Measurements from ENCODE around the gene DYSF.

The DYSF gene

DNA sequence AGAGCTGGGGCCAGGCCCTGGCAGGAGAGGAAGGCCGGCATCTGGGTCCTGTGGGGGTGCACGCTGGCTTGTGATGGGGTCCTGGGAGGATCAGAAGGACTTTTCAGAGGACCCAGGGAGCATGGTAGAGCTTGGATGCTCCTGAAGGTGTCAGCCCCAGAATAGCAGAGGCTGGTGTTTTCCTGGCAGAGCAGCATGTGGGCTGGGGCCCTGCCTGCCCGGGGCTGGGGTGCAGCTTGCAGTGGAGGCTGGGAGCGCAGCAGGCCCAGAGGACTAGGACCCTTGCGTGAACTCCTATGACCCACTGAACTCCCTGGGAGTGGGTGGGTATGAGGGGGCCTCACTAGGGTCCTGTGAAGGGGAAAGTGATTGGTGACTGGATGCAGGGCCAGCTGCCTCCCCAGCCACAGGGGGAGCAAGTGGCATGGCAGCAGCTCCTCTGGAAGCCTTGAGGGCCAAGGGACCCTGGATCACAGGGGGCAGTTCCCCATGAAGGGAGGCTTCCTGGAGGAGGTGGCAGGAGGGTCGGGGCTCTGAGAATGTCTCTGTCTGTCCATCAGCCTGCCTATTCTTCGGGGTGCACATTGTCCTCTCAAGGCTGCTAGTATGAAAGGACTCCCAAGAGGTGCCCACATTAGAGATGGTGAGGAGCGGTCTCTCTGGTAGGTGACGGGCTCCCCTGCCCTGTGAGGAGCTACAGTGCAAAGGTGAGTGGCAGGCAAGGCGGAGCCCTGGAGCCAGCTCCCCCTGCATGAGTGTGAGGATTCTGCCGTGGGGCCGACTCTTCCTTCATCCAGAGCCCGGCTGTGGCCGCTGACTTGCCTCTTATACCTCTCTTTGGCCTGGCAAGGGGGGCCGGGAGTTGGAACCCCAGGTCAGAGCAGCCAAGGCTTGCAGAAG is 249.0 kb downstream of the DYSF start:
- DNase-seq (ENCODE audit: low spot score): no peak
- in situ Hi-C loops (cut with MboI; ENCODE audit: low pct_unique_long_range_greater_than_20kb, low sequenced_read_pairs, unreplicated experiment): no loop called here
- TF ChIP-seq CTCF (IDR thresholded peaks at IDR 0.05; ENCODE audit: extremely low read depth, insufficient read depth, missing control alignments): no peak

DNA sequence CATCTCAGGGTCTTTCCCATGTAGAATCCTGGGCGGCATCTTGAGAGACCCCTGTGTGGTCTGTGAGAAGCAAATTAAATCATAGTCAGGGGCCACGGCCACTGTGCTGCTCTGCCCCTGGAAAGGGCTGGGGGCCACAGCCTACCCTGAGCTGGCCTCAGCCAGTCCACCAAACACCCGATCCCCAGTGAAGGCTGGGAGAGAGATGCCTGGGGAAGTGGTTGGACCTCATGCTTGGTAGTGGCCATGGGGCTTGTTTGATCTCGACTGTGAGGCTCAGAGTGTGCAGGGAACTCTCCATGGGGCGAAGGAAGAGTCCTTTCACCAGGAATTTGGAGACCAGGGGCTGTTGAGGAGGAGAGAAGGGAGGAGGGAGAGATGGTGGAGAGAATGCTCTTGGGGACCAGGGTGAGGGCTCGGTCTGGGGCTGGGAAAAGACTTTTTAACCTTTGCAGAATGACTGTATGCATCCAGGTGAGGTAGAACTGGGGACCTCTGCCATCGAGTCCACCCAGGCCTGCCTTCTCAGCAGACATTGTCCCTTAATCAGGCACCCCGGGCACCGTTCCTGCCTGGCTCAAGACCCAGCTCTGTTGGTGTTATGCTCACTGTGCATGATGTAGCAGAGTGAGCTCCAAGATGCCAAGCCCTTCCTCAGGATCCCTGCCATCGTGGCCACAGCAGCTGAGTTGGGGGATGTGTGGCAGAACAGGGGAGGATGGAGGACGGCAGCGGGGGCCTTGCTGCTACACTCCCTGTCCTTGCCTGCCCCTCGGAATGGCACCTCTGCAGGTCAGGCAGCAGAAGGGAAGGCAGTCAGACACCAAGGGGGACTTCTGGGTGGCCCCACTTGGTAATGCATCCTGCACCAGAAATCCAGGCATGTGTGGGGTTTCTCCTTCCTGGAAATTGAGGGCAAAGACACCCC is 249.9 kb downstream of the DYSF start:
- no peak for DNase-seq (ENCODE audit: low spot score)
- no peak for TF ChIP-seq CTCF (IDR thresholded peaks at IDR 0.05; ENCODE audit: extremely low read depth, insufficient read depth, missing control alignments)
- in situ Hi-C loops (cut with MboI; ENCODE audit: low pct_unique_long_range_greater_than_20kb, low sequenced_read_pairs, unreplicated experiment): no loop called here

DNA sequence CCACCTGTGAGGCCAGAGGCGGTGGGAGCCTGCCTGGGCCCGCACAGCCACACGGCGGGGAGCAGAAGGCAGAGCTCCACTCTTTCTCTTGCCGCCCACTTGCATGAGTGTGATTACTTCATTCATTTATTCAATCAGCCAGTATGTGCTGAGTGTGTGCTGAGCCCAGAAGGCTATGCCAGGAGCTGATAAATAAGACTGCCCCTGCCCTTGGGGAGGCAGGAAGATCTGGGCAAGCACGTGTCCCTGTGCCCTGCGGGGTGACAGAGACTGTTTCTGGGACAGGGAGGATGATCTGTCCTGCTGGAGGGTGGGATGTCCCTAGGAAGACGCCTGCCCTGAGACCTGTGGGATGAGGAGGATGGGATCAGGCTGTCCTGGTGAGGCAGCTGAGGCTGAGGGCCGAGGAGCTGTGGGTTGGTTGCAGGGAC is 250.8 kb downstream of the DYSF start:
- in situ Hi-C loops (cut with MboI; ENCODE audit: low pct_unique_long_range_greater_than_20kb, low sequenced_read_pairs, unreplicated experiment): no loop called here
- TF ChIP-seq CTCF (IDR thresholded peaks at IDR 0.05; ENCODE audit: extremely low read depth, insufficient read depth, missing control alignments): no peak
- DNase-seq (ENCODE audit: low spot score): no peak

- in situ Hi-C loops (cut with MboI; ENCODE audit: low pct_unique_long_range_greater_than_20kb, low sequenced_read_pairs, unreplicated experiment): no loop called here
- no peak for DNase-seq (ENCODE audit: low spot score)
- no peak for TF ChIP-seq CTCF (IDR thresholded peaks at IDR 0.05; ENCODE audit: extremely low read depth, insufficient read depth, missing control alignments)
Observed at GRCh38 chr2:71704688-71705087, 251.3 kb downstream of the DYSF start.

DNA sequence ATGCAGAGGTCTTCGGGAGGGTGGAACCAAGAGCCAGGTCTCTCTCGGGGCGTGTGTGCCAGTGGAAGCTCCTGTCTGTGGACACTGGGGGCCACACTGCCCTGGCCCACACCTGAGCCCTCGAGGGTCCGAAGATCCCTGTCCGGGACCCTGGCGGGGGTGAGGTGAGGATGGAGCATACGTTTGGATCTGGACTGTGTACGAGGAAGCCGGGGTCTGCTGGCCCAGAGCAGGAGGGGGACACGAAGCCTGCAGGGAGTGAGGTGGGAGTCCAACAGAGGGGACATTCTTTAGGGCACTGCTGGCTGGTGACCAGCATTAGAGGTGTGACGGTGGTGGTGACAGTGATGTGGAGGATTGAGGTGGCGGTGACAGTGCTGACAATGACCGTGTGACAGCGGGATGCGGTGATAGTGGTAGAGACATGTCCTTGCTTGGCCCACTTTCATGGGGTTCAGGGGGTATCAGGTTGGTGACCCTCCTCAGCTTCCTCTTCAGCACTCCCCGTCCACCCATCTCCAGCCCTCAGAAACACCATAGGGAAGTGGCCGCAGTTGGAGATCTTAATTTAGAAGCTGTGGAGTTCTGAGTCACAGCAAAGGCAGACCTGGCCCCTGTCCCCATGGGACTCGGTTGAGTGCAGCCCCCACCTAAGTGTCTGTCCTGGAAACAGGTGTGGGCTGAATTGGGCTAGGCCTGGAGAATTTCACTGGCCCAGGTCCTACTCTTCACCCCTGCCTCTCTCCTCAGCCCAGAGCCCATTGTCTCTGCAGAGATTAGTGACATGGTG is 252.0 kb downstream of the DYSF start:
- DNase-seq (ENCODE audit: low spot score): no peak
- no peak for TF ChIP-seq CTCF (IDR thresholded peaks at IDR 0.05; ENCODE audit: extremely low read depth, insufficient read depth, missing control alignments)
- in situ Hi-C loops (cut with MboI; ENCODE audit: low pct_unique_long_range_greater_than_20kb, low sequenced_read_pairs, unreplicated experiment): no loop called here

DNA sequence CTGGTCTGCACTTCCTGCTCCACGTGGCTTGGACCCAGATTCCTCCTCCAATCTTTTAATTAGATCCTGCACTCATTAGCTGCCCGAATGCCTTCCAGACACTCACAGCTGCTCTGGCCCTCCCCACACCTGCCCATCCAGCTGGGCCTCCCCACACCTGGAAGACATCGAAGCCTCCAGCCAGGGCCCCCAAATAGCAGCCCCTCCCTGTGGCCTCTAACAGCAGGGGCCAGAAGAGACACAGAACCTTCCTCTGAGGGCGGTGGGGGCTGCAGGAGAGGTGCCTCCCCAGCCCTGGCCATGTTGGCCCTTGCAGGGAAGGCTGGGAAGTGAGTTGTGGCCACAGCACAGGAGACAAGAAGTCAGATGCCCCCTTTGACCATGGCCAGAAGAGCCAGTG is 252.8 kb downstream of the DYSF start:
- no peak for TF ChIP-seq CTCF (IDR thresholded peaks at IDR 0.05; ENCODE audit: extremely low read depth, insufficient read depth, missing control alignments)

More for the DNA sequence above, 252.8 kb downstream of the DYSF start:
- no peak for DNase-seq (ENCODE audit: low spot score)
- in situ Hi-C loops (cut with MboI; ENCODE audit: low pct_unique_long_range_greater_than_20kb, low sequenced_read_pairs, unreplicated experiment): no loop called here

Data from GM13977 (cell line).